NCI-H774 (cell line): ENCODE results near the gene CABYR.
"Not testable (repeated sequence)": the region's sequence is repeated elsewhere in the genome, so short reads cannot be mapped to it uniquely, and the experiment has no call there.

Experiments
- DNase-seq: peaks from one replicate; lab custom pipeline; 2025; lab: John Stamatoyannopoulos, UW

Gene CABYR

DNA sequence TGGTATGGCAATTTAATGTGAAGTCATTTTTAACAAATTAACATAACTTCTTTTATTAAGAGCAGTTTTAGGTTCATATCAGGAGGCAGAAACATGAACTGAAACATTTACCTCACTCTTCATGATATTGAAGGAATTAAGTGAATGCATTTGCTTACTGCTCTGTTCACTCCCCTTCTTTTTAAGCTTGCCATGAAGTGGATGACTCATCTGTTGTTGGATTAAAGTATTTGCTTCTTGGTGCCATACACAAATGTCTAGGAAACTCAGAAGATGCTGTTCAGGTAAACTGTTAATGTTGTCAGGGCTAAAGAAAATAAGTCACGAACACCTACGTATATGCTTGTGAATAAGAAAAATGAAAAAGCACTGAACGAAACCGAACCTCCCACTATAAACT is 10.2 kb upstream of the CABYR start:
- DNase-seq = no peak

DNA sequence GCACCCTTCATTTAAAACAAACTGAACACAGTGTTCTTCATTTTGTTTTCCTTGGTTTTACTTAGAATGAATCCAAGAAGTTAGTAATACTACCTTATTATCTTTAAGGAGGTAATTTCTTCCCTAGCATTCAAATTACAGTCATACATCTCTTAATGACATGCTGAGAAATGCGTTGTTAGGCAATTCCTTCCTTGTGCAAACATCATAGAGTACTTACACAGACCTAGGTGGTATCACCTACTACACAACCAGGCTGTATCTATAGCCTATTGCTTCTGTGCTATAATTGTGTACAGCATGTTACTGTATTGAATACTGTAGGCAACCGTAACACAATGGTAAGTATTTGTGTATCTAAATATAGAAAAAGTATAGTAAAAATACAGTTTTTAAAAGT is 8.4 kb upstream of the CABYR start:
- DNase-seq = no peak

DNA sequence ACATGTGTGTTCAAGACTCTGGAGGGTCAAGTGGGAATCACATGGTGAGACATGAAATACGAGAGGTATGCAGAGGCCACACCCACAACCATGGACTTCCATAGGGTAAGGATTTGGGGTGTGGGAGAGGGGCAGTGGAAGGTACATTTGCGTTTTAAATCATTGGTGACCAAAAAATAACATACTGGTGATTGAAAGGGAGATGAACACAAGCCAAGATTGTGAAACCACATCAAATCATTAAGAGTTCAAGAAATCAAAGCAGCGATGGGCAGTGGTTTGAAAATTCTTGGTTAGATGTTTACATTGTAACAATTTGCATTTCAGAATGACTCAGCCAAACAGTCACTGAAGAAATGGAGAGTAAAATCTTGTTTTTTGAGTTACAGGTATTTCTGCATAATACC is 1.9 kb upstream of the CABYR start:
- no peak for DNase-seq

DNA sequence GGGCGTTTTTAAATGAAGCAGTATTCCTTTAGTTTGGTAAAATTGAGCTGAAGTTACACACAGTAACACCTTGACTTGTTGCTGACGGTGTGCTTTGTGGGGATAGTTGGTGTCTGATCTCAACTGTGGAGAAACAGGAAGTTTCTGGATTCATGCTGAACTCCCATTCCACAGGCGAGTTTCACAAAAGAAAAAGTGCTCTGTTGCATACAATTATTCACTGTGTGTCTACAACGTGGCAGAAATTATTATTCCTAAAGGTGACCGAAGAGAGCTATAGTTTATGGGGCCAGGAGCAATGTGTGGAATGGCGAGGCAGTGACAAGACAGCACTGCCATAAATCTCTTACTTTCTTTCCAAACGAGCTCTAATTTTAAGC is 463 bp upstream of the CABYR start:
- no peak for DNase-seq

DNA sequence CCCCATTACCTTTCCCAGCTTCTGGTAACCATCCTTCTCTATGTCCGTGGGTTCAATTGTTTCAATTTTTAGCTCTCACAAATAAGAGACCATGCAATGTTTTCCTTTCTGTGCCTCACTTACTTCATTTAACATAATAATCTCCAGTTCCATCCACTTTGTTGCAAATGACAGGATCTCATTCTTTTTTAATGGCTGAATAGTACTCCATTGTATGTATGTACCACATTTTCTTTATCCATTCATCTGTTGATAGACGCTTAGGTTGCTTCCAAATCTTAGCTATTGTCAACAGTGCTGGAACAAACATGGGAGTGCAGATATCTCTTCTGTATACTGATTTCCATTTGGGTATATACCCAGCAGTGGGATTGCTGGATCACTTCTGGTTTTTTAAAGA is 1.8 kb downstream of the CABYR start:
- no peak for DNase-seq

DNA sequence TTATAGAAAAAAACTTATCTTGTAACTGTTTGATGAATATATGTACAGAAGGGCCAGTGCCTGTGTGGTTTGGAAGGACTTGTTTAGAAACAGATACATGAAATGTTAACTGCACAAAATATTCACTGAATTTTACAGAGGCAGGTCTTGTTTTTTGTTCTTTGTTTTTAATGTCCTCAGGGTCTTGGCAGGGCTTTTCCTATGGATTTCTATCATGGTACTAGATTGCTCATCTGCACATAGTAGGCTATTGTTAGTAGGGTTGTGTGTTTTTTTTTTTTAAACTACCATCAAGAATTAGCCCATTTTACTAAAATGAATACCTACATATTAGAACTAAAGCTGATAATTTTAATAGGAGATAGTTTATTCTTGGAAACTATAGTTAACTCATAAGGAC is 3.5 kb downstream of the CABYR start:
- DNase-seq = no peak

DNA sequence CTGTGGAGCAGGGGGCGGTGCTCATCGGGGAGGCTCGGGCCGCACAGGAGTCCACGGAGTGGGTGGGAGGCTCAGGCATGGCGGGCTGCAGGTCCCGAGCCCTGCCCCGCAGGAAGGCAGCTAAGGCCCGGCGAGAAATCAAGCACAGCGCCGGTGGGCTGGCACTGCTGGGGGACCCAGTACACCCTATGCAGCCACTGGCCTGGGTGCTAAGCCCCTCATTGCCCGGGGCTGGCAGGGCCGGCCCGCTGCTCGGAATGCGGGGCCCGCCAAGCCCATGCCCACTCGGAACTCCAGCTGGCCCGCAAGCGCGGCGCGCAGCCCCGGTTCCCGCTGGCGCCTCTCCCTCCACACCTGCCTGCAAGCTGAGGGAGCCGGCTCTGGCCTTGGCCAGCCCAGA is 10.7 kb downstream of the CABYR start:
- not testable (repeated sequence) for DNase-seq

DNA sequence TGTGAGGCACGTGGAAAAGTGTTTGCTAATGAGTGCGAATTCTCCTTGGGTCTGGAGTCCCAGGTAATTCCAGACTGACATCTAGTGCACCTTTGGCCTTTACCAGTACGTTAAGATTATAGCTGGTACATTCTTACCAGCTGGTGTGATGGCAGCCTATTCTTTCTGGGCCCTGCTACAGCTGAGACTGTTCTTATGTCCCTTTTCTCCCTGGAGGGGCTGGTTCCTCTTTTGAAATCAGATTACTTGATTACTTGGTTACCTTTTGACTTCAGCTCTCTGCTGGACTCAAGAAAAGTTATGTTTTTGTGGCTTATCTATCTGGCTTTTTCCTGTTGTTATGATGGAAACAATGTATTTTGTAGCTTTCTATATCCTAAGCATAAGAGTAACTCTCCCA is 14.5 kb downstream of the CABYR start:
- DNase-seq = no peak

DNA sequence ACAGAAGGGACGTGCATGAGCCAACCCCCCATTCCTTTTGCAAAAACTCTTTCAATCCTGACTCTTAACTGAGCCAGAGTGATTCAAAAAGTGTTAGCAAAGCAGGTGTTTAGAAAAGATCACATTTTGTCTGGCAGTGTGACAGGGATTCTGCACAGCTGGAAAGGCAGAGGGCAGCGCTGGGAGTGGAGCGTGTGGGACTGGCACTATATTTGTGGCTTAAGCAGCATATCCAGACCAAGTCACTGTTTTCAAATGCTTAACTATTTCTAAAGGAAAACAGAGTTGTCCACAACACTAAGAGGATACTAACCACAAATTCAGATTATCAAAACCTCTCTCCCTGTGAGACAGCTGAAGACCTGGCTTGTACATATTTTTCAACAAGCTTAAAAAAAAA is 19.0 kb downstream of the CABYR start:
- DNase-seq = no peak

DNA sequence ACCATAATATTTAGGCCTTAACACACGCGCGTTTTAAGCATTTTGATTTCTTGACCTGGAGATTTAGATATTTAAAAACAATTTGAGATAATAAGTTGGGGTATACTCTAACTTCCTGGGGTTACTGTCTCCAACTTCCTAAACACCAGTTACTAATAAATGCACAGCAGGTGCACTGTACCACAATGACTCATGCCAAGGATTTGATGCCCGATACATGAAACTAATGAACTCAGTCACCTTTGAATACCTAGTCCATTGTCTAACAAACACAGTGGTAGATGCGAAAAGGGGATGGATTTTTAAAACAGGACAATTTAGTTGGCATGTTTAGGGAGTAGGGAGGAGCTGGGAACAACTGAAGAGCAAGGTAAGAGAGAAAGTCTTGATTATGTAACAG is 21.2 kb downstream of the CABYR start:
- DNase-seq = no peak

DNA sequence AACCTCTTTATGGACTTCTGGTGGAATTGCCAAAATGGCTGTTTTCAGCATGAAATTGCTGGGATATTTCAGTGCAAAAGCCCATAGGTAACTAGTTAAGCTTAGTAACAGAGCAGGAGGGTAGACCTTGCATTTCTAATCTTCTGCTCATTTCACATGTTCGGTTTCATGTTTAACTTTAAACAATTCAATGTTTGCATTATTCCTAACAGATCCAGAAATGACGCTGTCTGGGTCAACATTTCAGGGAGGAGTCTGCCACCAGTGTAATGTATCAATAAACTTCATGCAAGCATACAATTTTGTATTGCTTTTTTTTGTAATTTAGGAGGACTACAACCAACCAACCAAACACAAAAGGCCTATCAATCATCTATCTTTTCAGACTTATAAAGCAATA is 22.4 kb downstream of the CABYR start:
- no peak for DNase-seq

DNA sequence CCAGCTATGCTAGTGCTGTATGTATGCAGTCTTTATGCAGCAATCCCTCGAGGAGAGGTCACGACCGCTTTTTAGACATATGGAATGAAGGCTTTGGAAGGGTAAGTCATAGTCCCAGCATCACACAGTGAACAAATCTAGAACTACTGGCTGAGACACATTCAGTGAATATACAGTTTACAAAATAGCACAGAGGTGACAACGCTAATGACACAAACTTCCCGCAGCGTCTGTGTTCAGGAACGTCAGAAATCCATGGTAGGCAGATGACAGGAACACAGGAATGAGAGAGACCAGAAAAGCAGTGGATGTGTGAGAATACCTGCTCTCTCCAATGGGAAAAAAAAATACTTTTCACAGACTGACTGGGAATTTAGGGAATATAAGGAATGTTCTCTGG is 29.6 kb downstream of the CABYR start:
- no peak for DNase-seq

DNA sequence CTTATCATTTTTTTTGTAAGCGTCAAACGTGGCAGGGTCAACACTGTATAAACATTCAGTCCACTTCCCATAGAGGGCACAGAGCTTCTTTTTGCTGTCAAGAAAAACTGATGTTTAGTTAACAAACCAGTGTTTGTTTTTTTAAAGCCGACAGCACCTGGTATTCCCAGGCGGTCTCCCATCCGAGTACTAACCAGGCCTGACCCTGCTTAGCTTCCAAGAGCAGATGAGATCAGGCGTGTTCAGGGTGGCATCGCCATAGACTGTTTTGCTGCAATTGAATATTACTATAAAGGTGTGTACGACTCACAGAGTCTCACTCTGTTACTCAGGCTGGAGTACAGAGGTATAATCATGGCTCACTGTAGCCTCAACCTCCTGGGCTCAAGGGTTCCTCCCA is 31.5 kb downstream of the CABYR start:
- DNase-seq = peak; percentile 22

DNA sequence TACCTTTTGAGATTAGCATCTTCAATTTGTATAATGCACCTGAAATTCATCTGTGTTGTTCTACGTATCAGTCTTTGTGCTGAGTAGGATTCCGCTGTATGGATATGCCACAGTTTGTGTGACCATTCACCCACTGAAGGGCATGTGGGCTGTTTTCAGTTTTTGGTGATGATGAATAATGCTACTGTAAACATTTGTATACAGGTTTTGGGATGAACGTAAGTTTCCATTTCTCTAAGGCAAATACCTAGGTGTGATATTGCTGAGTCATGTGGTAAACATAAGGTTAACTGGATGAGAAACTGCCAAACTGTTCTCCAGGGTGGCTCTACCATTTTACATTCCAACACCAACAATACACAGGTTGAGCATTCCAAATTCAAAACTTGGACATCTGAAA is 35.1 kb downstream of the CABYR start:
- no peak for DNase-seq

DNA sequence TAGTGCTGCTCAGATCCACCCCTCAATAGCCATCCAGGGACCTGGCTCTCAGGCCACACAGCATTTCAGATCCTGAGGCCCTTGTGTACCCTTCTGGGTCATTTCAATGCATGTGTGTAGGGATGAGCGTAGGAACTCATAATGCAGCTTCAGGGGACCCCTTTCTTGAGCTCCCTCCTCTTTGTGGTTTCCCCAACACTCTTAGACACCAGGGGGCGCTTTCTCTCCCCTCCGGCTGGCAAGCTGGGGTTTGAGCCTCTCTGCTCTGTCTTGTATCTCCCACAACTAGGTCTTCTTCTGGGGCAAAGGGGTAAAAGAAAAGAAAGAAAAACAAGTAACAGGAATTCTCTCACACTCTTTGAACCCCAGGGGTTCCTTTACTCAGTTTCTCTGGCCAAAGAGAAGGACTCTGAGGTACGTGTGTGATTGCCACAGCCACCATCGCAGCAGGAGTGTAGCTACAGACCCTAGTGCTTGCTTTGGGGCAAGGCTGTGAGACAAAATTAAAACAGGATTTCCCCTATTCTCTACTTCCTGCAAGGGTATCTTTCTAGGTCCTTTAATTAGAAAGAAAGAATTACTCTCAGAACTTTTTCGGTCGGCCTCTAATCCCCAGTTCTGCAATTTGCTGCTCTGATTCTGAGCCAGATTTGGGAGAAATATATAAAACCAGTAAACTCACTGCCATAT is 38.0 kb downstream of the CABYR start:
- peak; percentile 23 for DNase-seq

DNA sequence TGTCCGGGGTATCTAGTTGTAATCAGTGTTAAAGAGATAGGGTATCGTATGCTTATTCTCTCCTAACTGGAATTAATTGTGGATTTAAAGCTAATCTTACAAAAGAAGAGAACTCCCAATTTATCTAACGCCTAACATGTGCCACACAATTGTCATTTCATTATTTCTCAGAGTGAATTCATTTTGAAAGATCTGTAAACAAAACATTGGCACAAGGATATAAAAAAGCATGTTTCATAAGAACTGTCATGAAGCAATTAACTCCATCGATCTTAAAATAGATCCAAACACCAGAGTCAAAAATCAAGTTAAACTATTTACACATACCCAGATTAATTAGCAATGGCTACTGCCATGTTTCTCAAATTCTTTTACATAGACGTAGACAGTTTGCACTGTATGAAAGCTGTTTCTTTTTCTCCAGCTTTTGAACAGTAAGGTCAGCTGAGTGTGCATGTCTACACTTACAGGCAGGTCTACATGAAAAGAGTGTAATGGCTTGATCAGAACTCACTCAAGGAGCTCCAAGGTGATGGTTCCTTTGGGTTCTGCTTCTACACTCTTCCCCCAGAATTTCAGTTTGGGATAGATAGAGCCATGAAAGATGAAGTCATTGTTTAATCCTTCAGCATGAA is 38.8 kb downstream of the CABYR start:
- DNase-seq = no peak

DNA sequence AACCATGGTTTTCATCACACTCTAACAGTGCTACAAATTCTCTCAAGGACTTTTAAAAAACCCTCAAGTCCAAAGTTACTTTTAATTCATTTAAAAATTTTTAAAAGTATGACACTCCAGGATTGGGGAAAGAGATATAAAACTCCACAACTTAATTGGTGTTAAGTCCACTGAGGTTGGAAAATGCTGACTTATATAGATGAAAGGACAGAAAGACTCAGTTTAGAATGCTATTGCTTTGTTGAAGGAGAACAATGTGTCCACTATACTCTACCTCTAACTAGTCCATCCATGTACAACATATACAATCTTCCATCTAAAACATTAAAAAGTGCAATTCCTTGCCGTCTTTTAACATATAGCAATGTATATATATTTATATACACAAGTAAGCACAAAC is 41.2 kb downstream of the CABYR start:
- no peak for DNase-seq

DNA sequence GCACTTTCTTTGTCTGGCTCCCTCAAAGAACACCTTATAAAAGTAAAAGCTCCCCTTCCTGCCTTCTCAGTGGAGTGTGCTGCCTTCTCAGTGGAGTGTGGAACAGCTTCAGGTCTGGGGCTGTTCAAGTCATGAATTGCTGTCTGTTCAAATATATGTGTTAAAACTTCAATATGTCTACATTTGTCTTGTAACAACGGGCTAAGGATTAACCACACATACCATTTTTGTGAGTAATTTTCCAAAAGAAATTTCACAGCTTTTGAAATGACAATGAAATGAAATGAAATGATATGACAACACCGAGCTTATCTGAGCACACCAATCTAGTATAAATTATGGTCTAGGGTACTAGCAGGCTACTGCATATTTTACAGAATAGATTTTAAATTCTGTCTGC is 42.9 kb downstream of the CABYR start:
- no peak for DNase-seq

DNA sequence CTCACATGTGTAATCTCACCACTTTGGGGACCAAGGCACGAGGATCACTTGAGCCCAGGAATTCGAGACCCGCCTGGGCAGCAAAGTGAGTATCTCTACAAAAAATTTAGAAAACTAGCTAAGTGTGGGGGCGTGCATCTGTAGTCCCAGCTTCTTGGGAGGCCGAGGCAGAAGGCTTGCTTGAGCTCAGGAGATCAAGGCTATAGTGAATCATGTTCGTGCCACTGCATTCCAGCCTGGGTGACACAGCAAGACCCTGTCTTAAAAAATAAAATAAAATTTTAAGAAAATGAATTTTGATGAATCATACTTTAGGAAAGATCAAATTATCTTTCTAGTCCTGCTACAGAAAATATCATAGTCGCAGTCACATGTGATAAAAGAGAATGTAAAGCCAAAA is 46.9 kb downstream of the CABYR start:
- no peak for DNase-seq

DNA sequence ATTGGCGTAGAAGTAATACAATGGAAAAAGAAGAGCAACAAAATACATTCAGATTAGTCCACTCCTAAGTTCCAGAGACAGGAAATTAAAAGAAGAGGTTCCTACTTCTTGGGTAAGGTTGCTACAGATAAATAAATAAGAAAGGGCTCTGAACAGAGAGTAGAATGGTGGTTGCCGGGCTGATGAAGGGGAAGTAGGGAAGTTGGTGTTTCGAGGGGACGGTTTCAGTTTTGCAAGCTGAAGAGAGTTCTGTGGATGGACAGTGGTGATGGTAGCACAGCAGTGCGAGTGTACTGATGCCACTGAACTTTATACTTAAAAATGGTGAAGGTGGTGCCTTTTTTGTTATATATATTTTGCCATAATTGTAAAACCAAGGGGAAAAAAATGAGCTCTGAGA is 48.2 kb downstream of the CABYR start:
- no peak for DNase-seq

DNA sequence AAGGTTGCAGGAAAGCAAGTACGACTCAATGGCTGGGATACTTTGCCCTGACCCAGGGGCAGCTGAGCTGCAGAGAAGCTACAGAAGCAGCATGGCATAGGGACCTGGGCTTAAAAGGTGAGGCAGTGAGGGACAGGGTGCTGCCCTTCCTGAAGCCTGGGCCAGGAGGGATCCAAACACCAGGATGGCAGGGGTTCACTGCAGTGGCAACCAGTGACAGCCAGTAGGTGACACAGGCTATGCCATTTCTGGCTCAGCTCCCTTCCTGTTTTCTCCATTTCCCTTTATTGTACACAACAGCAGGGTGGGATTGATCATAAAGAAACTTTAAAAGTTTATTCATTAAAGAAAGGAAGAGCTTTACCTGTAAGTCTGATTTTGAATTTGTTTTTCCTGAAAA is 48.8 kb downstream of the CABYR start:
- no peak for DNase-seq

DNA sequence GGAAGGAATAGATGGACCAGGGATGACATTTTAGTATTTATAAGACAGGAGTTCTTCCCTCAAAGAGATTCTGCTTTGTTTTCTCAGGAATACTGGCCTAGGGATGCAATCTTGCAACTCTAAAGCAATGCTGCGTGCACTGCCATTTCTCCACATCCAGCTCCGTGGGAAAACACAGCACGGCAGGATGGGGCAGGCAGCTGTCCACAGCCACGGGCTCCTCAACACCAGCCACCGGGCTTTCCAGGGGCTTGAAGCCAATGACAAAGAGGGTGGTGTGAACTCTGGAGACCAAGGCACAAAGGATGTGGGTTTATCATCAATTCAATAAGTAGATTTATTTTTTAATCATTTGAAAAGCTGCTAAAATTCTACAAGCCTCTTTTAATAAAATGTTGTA is 49.3 kb downstream of the CABYR start:
- no peak for DNase-seq

DNA sequence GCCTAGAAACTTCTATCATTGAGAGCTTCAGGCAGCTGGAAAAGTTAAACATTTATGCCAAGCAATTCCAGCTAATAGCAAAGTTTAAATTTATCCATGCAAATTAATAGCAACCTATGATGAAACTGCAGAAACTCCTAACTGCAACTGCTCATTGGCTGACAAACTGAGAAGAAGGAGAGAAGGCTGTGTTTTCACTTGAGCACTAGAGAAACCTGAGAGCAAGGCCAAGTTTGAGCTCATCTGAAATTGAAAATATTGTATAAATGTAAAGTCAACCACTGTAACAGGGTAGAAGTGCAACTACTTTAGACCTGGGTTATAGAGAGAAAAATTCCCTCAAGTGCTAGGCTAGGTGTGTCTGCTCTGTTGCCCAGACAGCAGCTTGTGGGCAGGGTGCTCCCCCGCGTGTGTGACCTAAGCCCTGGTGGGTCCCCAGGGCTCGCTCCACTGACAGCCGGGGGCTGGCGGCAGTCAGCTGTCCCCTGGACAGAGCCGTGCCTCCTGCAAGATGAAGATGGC is 50.2 kb downstream of the CABYR start:
- DNase-seq = no peak
